Keratinocyte (primary cell): Measurements from ENCODE around the gene C19orf47. TPM values are rescaled to one million over a fixed set of nuclear protein-coding genes. Genes with fewer than 3 reads are reported as not detected.

Experiments
- DNase-seq: peaks from one replicate; pipeline ENCODE4 v3.0.0-alpha.2; 2011; ENCODE audit warnings: low read depth, missing footprints, low spot score
- FAIRE-seq: peaks from 2 replicates; lab custom pipeline; 2011; peaks lifted over from hg19 to GRCh38; lab: Jason Lieb, UNC
- H2AFZ ChIP-seq: 2 replicates; pipeline ENCODE4 v1.6.0; 2012; ENCODE audit warnings: low read length, control low read depth, inconsistent platforms; ENCODE audit not compliant: control insufficient read depth
- H3K27ac ChIP-seq: 2 replicates; pipeline ENCODE4 v1.5.1; 2011; ENCODE audit warnings: low read length; ENCODE audit not compliant: control insufficient read depth, insufficient read depth
- H3K27me3 ChIP-seq: 3 replicates; pipeline ENCODE4 v1.6.0; 2011; ENCODE audit warnings: low read length; ENCODE audit not compliant: control insufficient read depth, insufficient read depth; ENCODE audit errors: extremely low read depth
- H3K36me3 ChIP-seq, 2 experiments: 2 replicates in 1 of 2; 3 replicates in 1 of 2; pipeline ENCODE4 v1.5.1; 2011; ENCODE audit warnings: low read length in 2 of 2, mild to moderate bottlenecking in 1 of 2; ENCODE audit not compliant: control insufficient read depth in 2 of 2, insufficient read depth in 2 of 2; ENCODE audit errors: extremely low read depth in 1 of 2
- H3K4me1 ChIP-seq: 3 replicates; pipeline ENCODE4 v1.5.1; 2011; ENCODE audit warnings: low read length; ENCODE audit not compliant: control insufficient read depth, insufficient read depth; ENCODE audit errors: extremely low read depth
- H3K4me2 ChIP-seq: 3 replicates; pipeline ENCODE4 v1.6.0; 2011; ENCODE audit warnings: low read depth, low read length; ENCODE audit not compliant: control insufficient read depth, insufficient read depth; ENCODE audit errors: extremely low read depth
- H3K4me3 ChIP-seq, 3 experiments: fragments of 200-600 bp in 1 of 3; sonication (generic) in 1 of 3; 2 replicates in 2 of 3; 3 replicates in 1 of 3; pipeline ENCODE4 v1.5.1; 2011 to 2016; ENCODE audit warnings: low read length in 3 of 3, mild to moderate bottlenecking in 3 of 3, control low read depth in 2 of 3, inconsistent platforms in 1 of 3, low read depth in 1 of 3, mixed read lengths in 1 of 3, mixed run types in 1 of 3, moderate library complexity in 1 of 3; ENCODE audit not compliant: control insufficient read depth in 2 of 3, insufficient read depth in 2 of 3; ENCODE audit errors: extremely low read depth in 1 of 3
- H3K79me2 ChIP-seq: 2 replicates; pipeline ENCODE4 v1.6.0; 2012; ENCODE audit warnings: low read length; ENCODE audit not compliant: control insufficient read depth, insufficient read depth
- H3K9ac ChIP-seq: 3 replicates; pipeline ENCODE4 v1.6.0; 2011; ENCODE audit warnings: low read length; ENCODE audit not compliant: control insufficient read depth, insufficient read depth; ENCODE audit errors: extremely low read depth
- H3K9me1 ChIP-seq: 3 replicates; pipeline ENCODE4 v1.6.0; 2011; ENCODE audit warnings: low read length; ENCODE audit not compliant: control insufficient read depth, insufficient read depth; ENCODE audit errors: extremely low read depth
- H3K9me3 ChIP-seq: 2 replicates; pipeline ENCODE4 v1.5.1; 2012; ENCODE audit warnings: low read depth, low read length; ENCODE audit not compliant: control insufficient read depth
- H4K20me1 ChIP-seq: 3 replicates; pipeline ENCODE4 v1.6.0; 2011; ENCODE audit warnings: low read length; ENCODE audit not compliant: control insufficient read depth, insufficient read depth; ENCODE audit errors: extremely low read depth
- CTCF ChIP-seq, 3 experiments: IDR thresholded peaks in 1 of 3; conservative IDR thresholded peaks in 1 of 3; optimal IDR thresholded peaks in 1 of 3; 2 replicates in 2 of 3; 3 replicates in 1 of 3; pipeline versions ENCODE3 to v1.5.1; 2011; ENCODE audit warnings: low read length in 3 of 3, mild to moderate bottlenecking in 3 of 3, moderate library complexity in 2 of 3, control low read depth in 1 of 3, inconsistent platforms in 1 of 3; ENCODE audit not compliant: insufficient read depth in 2 of 3; ENCODE audit errors: extremely low read depth in 1 of 3
- EZH2 ChIP-seq: IDR thresholded peaks from one replicate; pipeline ENCODE4 v1.6.1; 2012; ENCODE audit warnings: inconsistent platforms, mild to moderate bottlenecking, low read length, moderate library complexity
- dilution Hi-C: fragments of 300-500 bp; cut with MboI; formaldehyde crosslinking; loops from one replicate; pipeline ENCODE4 v1.7.0; 2020; ENCODE audit warnings: low sequenced_read_pairs; ENCODE audit not compliant: extremely low pct_ligation_motif_present
- polyA plus RNA-seq, 5 experiments: library from polyadenylated mRNA; depleted of rRNA in 3 of 5; stranded (reverse) in 3 of 5; stranded (forward) in 1 of 5; unstranded in 1 of 5; fragments of >200 nt; gene quantifications; 1 replicate in 1 of 5; 2 replicates in 3 of 5; 3 replicates in 1 of 5; pipeline versions ENCODE4 v1.2.1 to v1.2.3, GENCODE V29; 2011 to 2012; ENCODE audit warnings: missing spikeins in 2 of 5, low read depth in 1 of 5, low replicate concordance in 1 of 5

The C19orf47 gene
- polyA plus RNA-seq, 1 donor (not counting 4 experiments of a cell fraction or from before 2014, with no cell fraction given), result 13.3 TPM

DNA sequence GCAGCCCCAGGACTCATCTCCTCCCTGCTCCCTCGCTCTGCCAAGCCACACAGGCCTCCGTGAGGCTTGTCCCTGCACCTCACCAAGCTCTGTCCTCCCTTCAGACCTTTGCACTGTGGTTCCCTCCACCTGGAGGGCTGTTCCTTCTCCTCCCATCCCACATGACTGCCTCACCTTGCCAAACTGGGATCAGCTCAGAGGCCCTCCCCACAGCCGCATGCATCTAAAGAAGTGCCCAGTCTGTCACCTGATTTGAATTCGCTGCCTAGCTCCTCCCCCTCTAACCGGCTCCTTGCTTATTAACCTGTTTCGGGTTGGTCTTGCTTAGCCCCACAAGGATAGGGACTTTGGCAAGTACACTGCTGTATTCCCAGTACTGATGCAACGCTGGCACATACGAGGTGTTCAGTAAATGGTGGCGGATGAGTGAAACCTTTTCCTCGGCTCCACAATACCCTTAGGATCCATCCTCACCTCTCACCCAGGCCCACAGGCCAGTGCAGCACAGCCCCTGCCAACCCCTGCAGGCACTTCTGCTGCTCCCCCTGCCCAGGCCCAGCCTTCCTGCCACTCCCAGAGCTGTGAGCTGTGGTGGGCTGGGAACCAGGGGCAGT is 67.5 kb downstream of the C19orf47 start:
- no peaks in the 10 kb centered on the region for H3K27me3 ChIP-seq
- peaks cover 7% of the 10 kb centered on the region for H4K20me1 ChIP-seq
- H3K4me1 ChIP-seq, result peaks cover 25% of the 10 kb centered on the region
- H3K79me2 ChIP-seq, result peaks cover 91% of the 10 kb centered on the region
- H3K4me3 ChIP-seq, result peak overlapping the region in 2 of 3 experiments; percentile 34 to 38
- H3K36me3 ChIP-seq, result peaks cover 3 to 9% of the 10 kb centered on the region in 2 experiments
- DNase-seq, result no peak
- H3K27ac ChIP-seq, result peak overlapping the region; percentile 52
- FAIRE-seq, result peak; percentile 83
- no peaks in the 10 kb centered on the region for H3K9me1 ChIP-seq
- H3K4me2 ChIP-seq, result peak overlapping the region; percentile 71
- peak overlapping the region; percentile 36 for H2AFZ ChIP-seq
- no peaks in the 10 kb centered on the region for H3K9me3 ChIP-seq
- peak overlapping the region; percentile 44 for H3K9ac ChIP-seq
- dilution Hi-C loops, result no loop called here
- TF ChIP-seq EZH2 (no peak), CTCF (optimal IDR thresholded peaks at IDR 0.05 in 1 of 3, IDR thresholded peaks at IDR 0.05 in 1 of 3, conservative IDR thresholded peaks at IDR 0.05 in 1 of 3; ENCODE audit: extremely low read depth in 1 of 3, insufficient read depth in 2 of 3, low read length in 3 of 3) (no peak)

DNA sequence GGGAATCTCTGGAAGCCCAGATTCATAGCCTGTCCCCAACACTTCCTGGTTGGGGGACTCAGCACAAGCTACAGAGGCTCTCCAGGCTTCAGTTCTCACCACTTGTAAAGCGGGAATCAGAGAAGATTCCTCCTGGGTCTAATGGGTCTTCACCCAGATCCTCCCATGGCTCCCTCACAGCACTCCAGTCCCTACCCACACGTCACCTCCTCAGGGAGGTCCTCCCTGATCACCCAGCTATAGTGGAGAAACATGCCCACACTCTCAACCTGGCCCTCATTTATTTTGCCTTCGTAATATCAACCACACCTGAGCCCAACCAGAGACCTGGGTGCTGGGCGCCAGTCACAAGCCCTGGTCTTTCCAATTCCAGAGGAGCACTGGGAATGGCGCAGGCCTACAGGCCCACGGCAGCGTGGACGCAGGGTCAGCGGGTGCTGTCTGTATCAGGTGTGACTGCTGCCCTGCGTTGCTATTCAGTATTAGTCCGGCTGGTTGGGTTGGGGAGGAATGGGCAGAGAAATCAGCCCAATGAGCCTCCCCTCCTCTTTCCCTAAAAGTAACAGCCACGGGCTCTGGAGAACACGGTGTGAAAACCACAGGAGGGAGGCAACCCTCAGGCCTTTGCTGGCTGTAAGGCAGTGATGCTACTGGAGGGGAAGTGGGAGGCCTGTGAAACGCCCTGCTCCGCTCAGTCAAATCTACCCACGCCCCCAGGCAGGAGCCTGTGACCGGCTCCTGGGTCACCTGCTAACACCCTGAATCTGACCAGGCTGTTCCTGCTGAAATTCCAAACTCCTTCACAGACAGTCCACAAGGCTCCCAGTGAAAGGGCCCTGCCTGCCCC is 68.2 kb downstream of the C19orf47 start:
- H3K4me3 ChIP-seq, result peak overlapping the region in 2 of 3 experiments; percentile 34 to 38
- FAIRE-seq (no peak), DNase-seq (no peak)
- no peaks in the 10 kb centered on the region for H3K27me3 ChIP-seq
- peak overlapping the region; percentile 36 for H2AFZ ChIP-seq
- peak overlapping the region; percentile 71 for H3K4me2 ChIP-seq
- dilution Hi-C loops, result no loop called here
- no peaks in the 10 kb centered on the region for H3K9me3 ChIP-seq
- peak overlapping the region; percentile 52 for H3K27ac ChIP-seq
- TF ChIP-seq EZH2 (no peak), CTCF (optimal IDR thresholded peaks at IDR 0.05 in 1 of 3, IDR thresholded peaks at IDR 0.05 in 1 of 3, conservative IDR thresholded peaks at IDR 0.05 in 1 of 3; ENCODE audit: extremely low read depth in 1 of 3, insufficient read depth in 2 of 3, low read length in 3 of 3) (no peak)
- no peaks in the 10 kb centered on the region for H3K9me1 ChIP-seq
- peaks cover 3 to 9% of the 10 kb centered on the region in 2 experiments for H3K36me3 ChIP-seq
- H3K9ac ChIP-seq, result peak overlapping the region; percentile 44
- peaks cover 24% of the 10 kb centered on the region for H3K4me1 ChIP-seq
- peaks cover 94% of the 10 kb centered on the region for H3K79me2 ChIP-seq
- peaks cover 10% of the 10 kb centered on the region for H4K20me1 ChIP-seq
